Caki2 (cell line): ENCODE results near the gene TRIM5. TPM values are rescaled to one million over a fixed set of nuclear protein-coding genes. Genes with fewer than 3 reads are reported as not detected.
"Not testable (repeated sequence)": the region's sequence is repeated elsewhere in the genome, so short reads cannot be mapped to it uniquely, and the experiment has no call there.

Experiments
- DNase-seq: peaks from one replicate; pipeline ENCODE4 v3.0.0-alpha.2; 2015; ENCODE audit warnings: low read depth
- in situ Hi-C: cut with HindIII; loops from 2 replicates; pipeline ENCODE4 v1.10.0; 2016; ENCODE audit warnings: low sequenced_read_pairs, low pct_unique_long_range_greater_than_20kb, mixed read lengths
- total RNA-seq: library from RNA; depleted of rRNA; stranded (reverse); fragments of >200 nt; shearing (Covaris generic); gene quantifications from 2 replicates; pipeline ENCODE4 v1.2.3, GENCODE V29; 2014; ENCODE audit warnings: low replicate concordance; rRNA removed

The TRIM5 gene
- total RNA-seq = 7.4 and 9.5 TPM in 2 replicates

- in situ Hi-C loops = no loop called here
- peak; percentile 91 for DNase-seq
These were observed at the start of gene TRIM5 for GRCh38 chr11:5684646-5685362. Gene TRIM5 (minus strand): TSS chr11:5685074. CDS start chr11:5680177, 4,897 bp downstream.

- DNase-seq = no peak
- in situ Hi-C loops = no loop called here
These were observed 42.8 kb upstream of the TRIM5 start for GRCh38 chr11:5727691-5728090.

- in situ Hi-C loops = no loop called here
- no peak for DNase-seq
These were observed 41.5 kb upstream of the TRIM5 start for GRCh38 chr11:5726351-5726750.

- in situ Hi-C loops = no loop called here
- no peak for DNase-seq
These were observed 37.7 kb upstream of the TRIM5 start for GRCh38 chr11:5722622-5723021.

GRCh38 chr11:5719703-5720495 lies 35.0 kb upstream of the TRIM5 start:
- DNase-seq = no peak
- in situ Hi-C loops = no loop called here

- DNase-seq, in situ Hi-C loops: not testable (repeated sequence)
These were observed 31.6 kb upstream of the TRIM5 start for GRCh38 chr11:5716518-5716917.

- in situ Hi-C loops = no loop called here
- no peak for DNase-seq
These were observed 28.8 kb upstream of the TRIM5 start for GRCh38 chr11:5713695-5714094.

GRCh38 chr11:5712507-5712906 lies 27.6 kb upstream of the TRIM5 start:
- no peak for DNase-seq
- in situ Hi-C loops = no loop called here

GRCh38 chr11:5705688-5706087 lies 20.8 kb upstream of the TRIM5 start:
- no peak for DNase-seq
- in situ Hi-C loops = no loop called here

- in situ Hi-C loops = no loop called here
- no peak for DNase-seq
These were observed 19.1 kb upstream of the TRIM5 start for GRCh38 chr11:5703741-5704536.

GRCh38 chr11:5701055-5701577 lies 16.2 kb upstream of the TRIM5 start:
- no peak for DNase-seq
- in situ Hi-C loops = no loop called here

- DNase-seq = no peak
- in situ Hi-C loops = no loop called here
These were observed 15.7 kb upstream of the TRIM5 start for GRCh38 chr11:5700421-5701054.

- in situ Hi-C loops = no loop called here
- DNase-seq = no peak
These were observed 13.4 kb upstream of the TRIM5 start for GRCh38 chr11:5698281-5698680.

GRCh38 chr11:5696210-5696609 lies 11.3 kb upstream of the TRIM5 start:
- in situ Hi-C loops = no loop called here
- DNase-seq = no peak

GRCh38 chr11:5695580-5695979 lies 10.7 kb upstream of the TRIM5 start:
- in situ Hi-C loops = no loop called here
- DNase-seq = no peak

- in situ Hi-C loops = no loop called here
- no peak for DNase-seq
These were observed 9.8 kb upstream of the TRIM5 start for GRCh38 chr11:5694642-5695041.

- in situ Hi-C loops = no loop called here
- no peak for DNase-seq
These were observed 7.1 kb upstream of the TRIM5 start for GRCh38 chr11:5691964-5692361.
